ENCODE results near the gene INHBE. TPM values are rescaled to one million over a fixed set of nuclear protein-coding genes. Genes with fewer than 3 reads are reported as not detected.
"Not testable (repeated sequence)": the region's sequence is repeated elsewhere in the genome, so short reads cannot be mapped to it uniquely, and the experiment has no call there.

The INHBE gene
- polyA plus RNA-seq, 3 donors, result 0.53 to 0.77 (median 0.53) TPM

DNA sequence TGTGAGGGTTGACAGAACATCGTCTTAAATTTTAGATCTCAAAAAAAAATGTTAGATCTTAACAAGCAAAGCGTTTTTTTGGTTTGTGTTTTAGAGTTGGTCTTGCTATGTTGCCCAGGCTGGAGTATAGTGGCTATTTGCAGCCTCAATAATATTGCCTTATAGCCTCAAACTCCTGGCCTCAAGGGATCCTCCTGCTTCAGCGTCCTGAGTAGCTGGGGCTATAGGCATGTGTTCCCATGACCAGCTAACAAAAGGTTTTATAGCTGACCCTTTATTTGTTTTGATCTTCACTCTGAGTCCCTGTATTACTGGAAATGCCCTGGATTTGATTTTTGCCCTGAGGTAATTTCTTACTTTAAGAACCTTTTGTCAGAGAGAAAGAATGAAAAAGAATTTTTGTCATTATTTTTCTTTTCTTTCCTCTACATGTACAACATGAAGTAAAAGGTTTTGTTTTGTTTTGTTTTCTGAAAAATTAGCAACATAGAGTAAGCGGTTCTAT lies 15.3 kb upstream of the INHBE start:
- no peak for DNase-seq

DNA sequence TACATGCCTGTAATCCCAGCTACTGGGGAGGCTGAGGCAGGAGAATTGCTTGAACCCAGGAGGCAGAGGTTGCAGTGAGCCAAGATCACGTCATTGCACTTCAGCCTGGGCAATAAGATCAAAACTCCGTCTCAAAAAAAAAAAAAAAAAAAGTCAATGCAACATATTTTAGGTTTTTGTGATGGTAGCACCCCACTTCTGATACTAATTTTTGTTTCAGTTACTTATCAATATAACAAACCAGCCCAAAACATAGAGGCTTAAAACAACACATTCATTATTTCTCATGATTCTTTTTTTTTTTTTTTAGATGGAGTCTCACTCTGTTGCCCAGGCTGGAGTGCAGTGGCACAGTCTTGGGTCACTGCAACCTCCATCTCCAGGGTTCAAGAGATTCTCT lies 13.7 kb upstream of the INHBE start:
- DNase-seq, result not testable (repeated sequence)

DNA sequence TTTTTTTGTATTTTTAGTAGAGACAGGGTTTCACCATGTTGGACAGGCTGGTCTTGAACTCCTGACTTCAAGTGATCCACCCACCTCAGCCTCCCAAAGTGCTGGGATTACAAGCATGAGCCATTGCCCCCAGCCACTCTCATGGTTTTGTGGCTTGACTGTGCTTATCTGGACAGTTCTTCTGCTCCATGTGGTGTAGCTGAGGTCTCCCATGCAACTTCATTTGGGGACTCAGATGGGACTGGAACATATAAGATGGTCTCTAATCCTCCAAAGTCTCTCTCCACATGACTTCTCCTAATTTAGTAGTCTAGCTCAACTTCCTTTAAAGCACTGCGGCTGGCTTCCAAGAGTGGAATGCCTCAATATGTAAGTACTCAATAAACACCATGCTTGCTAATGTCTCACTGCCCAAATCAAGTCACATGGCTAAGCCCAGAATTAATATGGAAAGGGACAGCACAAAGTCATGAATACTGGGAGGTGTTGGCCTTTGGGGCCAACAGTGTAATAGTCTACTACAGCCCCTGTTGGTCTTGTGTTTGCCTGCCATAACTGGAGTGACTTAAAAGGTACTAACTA lies 13.2 kb upstream of the INHBE start:
- DNase-seq, result no peak

DNA sequence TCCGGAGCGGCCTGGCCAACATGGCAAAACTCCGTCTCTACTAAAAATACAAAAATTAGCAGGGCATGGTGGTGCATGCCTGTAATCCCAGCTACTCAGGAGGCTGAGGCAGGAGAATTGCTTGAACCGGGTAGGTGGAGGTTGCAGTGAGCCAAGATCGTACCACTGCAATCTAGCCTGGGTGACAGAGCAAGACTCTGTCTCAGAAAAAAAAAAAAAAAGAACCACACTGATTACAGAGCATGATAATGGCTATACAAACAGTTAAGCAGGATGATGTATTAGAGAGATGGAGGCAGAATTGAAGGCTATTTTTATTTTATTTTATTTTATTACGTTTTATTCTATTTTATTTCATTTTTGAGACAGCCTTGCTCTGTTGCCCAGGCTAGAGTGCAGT lies 10.8 kb upstream of the INHBE start:
- not testable (repeated sequence) for DNase-seq

DNA sequence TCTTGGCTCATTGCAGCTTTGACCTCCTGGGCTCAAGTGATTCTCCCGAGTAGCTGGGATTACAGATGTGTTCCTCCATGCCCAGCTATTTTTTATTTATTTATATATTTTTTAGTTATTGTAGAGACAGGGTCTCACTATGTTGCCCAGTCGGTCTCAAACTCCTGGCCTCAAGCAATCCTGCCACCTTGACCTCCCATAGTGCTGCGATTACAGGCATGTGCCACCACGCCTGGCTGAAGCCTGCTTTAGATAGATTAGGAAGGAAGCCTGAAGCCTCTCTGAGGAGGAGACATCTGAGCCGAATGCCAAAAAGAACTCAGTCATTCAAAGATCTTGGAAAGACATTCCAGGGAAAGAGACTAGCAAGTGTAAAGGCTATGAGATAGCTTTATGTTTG lies 10.4 kb upstream of the INHBE start:
- no peak for DNase-seq

DNA sequence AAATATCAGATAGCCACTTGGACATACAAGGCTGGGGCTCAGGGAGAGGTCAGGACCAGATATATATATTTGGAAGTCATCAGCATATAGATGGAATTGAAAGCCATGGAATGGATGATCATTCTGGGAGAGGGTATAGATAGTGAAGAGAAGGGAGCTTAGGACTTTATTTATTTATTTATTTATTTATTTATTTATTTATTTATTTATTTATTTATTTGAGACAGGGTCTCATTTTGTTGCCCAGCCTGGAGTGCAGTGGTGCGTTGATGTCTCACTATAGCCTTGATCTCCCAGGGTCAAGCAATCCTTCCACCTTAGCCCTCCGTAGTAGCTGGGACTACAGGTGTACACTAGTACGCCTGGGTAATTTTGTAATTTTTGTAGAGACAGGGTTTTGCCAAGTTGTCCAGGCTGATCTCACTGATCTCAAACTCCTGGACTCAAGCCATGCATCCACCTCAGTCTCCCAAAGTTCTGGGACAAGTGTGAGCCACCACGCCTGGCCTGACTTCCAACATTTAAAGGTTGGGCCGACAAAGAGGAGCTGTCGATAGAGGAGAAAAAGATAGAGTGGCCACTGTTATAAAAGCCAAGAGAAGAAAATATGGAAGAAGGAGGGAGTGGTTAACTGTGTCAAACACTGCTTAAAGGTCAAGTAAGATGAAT lies 8.7 kb upstream of the INHBE start:
- DNase-seq, result no peak

DNA sequence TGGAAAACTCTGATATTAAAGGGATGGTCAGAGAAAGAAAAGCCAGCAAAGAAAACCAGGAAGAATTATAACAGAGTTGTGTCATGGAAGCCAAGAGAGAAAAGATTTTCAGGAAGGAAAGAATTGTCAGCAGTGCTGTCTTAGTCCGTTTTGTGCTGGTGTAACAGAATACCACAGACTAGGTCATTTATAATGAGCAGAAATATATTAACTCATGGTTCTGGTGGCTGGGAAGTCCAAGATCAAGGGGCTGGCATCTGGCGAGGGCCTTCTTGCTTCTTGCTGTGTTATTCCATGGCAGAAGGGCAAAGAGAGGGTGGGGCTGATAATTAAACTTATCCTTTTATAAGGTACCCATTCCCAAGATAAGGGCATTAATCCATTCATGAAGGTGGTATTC lies 6.4 kb upstream of the INHBE start:
- no peak for DNase-seq

DNA sequence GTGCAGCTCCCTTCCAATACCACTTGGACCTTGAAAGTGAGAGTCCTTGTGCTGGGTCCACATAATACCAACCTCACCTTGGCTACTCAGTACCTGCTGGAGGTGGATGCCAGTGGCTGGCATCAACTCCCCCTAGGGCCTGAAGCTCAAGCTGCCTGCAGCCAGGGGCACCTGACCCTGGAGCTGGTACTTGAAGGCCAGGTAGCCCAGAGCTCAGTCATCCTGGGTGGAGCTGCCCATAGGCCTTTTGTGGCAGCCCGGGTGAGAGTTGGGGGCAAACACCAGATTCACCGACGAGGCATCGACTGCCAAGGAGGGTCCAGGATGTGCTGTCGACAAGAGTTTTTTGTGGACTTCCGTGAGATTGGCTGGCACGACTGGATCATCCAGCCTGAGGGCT lies 5.7 kb upstream of the INHBE start:
- DNase-seq, result no peak

DNA sequence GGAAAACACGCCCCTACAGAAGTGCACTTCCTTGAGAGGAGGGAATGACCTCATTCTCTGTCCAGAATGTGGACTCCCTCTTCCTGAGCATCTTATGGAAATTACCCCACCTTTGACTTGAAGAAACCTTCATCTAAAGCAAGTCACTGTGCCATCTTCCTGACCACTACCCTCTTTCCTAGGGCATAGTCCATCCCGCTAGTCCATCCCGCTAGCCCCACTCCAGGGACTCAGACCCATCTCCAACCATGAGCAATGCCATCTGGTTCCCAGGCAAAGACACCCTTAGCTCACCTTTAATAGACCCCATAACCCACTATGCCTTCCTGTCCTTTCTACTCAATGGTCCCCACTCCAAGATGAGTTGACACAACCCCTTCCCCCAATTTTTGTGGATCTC lies 5.0 kb upstream of the INHBE start:
- DNase-seq, result no peak

DNA sequence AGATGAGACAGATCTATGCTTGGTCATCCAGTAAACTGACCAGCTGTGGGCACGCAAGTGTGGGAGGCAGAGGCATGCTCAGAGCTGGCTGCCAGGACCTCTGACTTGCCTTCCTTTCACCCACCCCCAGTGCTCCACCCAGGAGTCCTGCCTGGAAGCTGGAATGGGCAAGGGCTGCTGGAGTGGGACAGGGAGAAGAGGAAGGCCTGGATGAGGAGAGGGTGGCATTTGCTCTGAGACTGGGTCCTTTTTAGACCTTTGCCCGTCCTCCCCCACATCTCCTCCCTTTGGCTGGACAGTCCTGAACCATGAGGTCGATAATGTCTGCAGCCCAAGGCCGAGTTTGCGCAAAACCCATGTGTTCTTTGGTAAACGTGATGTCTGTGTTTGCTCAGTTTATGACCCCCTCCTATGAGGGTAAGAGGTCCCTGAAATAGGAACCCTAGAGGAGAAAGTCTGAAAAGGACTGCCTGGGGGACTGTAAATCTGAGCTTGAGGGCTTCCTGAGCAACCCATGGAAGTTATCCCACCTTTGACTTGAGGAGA lies 3.8 kb upstream of the INHBE start:
- DNase-seq, result no peak

DNA sequence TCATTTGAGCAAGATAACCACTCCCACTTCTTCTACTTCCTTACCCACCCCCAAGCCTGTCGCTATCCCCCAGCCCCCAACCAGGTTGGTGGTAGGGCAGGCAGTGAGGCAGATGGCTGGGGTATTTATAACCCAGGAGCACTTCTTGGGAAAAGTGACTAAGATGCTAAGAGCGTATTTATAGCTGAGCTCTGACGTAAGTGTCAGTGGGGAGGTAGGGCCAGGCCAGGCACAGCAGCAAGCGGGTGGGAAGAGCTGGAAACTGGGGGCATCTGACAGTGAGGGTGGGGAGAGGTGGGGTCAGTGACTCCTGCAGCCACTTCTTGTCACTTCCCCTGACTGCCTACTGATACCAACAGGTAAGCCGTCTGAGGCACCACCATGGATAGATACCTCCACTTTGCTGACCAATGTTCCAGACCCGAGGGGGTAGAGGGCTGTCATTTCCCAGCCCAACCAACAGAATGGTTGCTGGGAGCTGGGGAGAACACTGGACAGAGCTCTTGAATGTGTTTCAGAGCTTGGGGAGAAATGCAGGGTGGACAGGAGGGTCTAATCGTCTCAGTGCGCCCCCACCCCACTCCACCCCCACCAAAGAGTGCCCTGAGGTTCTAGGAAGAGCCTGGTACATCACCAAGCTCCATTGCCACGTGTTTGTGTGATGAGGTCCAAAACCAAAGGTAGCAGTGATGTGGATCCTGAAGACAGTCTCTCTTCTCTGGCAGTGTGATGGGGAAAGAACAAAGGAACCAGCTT lies 2.7 kb upstream of the INHBE start:
- DNase-seq, result no peak

DNA sequence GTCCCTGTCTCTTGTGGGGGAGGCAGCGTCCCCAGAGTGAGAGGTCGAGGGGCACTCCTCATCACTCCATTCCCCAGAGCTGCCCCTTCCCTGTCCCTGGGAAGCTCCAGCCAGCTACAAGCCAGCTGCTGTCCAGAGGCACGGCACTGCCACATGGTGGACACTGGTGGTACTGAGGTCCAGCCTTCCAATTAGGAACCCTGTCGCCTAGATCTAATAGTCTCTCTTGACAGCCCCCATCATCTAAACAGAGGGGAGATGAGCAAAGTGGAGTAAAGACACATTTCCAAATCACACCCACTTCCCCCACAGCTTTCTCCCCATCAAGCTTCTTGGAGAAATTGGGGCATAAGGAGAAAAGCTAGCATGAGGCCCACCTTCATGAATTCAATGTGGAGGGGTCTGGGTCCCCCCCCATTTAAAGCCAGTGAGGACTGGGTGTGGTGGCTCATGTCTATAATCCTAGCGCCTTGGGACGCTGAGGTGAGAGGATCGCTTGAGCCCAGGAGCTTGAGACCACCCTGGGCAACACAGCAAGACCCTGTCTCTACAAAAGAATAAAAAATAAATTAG lies 2.1 kb upstream of the INHBE start:
- peak; percentile 67 for DNase-seq

DNA sequence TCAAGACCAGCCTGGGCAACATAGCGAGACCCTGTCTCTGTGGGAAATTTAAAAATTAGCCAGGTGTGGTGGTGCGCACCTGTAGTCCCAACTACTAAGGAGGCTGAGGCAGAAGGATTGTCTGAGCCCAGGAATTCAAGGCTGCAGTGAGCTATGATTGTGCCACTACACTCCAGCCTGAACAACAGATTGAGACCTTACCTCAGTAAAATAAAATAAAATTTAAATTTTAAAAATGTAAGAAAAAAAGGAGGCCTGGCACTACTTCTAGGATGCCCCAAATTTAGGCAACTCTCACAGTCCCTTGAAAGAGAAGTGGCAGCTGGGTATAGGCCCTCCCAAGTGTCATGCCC lies 918 bp upstream of the INHBE start:
- no peak for DNase-seq

DNA sequence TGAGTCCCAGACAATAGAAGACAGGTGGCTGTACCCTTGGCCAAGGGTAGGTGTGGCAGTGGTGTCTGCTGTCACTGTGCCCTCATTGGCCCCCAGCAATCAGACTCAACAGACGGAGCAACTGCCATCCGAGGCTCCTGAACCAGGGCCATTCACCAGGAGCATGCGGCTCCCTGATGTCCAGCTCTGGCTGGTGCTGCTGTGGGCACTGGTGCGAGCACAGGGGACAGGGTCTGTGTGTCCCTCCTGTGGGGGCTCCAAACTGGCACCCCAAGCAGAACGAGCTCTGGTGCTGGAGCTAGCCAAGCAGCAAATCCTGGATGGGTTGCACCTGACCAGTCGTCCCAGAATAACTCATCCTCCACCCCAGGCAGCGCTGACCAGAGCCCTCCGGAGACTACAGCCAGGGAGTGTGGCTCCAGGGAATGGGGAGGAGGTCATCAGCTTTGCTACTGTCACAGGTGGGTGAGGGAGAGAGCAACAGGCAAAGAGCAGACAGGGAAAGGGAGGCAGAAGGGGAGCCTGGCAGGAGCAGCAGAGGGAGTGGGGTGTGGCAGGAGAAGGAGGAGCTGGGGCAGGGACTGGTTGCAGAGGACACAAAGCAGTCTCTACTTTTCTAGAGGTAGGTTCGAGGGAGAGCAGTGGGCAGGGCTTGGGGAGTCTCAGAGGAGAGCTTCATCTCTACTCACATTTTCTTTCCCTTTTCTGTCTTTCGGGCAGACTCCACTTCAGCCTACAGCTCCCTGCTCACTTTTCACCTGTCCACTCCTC lies 452 bp downstream of the INHBE start:
- DNase-seq, result no peak

DNA sequence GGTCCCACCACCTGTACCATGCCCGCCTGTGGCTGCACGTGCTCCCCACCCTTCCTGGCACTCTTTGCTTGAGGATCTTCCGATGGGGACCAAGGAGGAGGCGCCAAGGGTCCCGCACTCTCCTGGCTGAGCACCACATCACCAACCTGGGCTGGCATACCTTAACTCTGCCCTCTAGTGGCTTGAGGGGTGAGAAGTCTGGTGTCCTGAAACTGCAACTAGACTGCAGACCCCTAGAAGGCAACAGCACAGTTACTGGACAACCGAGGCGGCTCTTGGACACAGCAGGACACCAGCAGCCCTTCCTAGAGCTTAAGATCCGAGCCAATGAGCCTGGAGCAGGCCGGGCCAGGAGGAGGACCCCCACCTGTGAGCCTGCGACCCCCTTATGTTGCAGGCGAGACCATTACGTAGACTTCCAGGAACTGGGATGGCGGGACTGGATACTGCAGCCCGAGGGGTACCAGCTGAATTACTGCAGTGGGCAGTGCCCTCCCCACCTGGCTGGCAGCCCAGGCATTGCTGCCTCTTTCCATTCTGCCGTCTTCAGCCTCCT lies 1.1 kb downstream of the INHBE start:
- no peak for DNase-seq

DNA sequence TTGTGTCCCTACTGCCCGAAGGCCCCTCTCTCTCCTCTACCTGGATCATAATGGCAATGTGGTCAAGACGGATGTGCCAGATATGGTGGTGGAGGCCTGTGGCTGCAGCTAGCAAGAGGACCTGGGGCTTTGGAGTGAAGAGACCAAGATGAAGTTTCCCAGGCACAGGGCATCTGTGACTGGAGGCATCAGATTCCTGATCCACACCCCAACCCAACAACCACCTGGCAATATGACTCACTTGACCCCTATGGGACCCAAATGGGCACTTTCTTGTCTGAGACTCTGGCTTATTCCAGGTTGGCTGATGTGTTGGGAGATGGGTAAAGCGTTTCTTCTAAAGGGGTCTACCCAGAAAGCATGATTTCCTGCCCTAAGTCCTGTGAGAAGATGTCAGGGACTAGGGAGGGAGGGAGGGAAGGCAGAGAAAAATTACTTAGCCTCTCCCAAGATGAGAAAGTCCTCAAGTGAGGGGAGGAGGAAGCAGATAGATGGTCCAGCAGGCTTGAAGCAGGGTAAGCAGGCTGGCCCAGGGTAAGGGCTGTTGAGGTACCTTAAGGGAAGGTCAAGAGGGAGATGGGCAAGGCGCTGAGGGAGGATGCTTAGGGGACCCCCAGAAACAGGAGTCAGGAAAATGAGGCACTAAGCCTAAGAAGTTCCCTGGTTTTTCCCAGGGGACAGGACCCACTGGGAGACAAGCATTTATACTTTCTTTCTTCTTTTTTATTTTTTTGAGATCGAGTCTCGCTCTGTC lies 1.8 kb downstream of the INHBE start:
- DNase-seq, result no peak

DNA sequence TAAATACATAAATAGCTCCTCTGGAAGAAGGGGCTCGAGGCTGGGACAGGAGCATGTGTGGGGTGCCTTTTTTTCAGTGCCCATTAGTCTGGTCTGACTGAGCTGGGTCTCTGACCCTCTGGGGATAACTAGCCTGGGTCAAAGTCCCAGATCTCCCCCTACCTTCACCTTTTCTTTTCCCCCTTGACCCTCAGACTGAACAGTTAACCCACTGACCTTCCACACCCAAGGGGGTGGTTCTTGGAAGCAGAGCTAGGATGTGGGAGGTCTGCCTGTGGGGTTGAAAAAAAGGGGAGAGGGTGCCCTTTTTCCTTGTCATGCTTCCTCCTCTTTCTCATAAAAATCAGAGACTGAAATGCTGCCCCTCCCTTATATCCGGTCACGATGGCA lies 3.6 kb downstream of the INHBE start:
- DNase-seq, result no peak

DNA sequence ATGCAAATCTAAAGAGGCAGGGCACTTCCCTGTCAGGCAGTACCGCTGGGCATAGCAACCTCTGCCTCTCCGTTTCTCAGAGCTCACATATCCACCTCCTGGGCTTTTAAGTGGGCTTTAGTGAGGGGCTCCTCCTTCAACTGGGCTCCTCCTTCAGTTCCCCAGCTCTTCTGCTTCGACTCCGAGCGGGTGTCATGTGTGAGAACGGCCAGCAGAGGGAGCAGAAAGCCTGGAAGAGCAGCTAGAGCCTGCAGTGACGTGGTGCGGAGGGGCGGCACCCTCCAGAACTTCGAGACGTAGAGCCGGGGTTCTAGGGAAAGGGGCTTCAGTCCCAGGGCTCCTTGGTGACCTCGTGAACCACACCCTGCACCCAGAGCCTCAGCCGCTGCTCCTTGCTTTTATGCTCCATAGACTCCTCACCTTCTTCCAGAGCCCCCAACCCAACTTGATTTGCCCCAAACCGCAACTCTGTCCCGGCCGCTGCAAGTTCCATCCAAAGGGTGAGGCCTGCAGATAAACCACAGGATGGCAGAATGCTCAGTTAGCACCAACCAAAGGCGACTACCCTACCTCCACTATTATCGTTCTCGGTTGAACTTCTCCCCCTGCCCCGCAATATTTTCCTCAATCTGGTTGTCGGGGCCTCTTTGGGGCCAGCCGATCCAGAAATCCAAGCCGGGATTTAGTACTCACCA lies 4.1 kb downstream of the INHBE start:
- DNase-seq, result peak; percentile 97

DNA sequence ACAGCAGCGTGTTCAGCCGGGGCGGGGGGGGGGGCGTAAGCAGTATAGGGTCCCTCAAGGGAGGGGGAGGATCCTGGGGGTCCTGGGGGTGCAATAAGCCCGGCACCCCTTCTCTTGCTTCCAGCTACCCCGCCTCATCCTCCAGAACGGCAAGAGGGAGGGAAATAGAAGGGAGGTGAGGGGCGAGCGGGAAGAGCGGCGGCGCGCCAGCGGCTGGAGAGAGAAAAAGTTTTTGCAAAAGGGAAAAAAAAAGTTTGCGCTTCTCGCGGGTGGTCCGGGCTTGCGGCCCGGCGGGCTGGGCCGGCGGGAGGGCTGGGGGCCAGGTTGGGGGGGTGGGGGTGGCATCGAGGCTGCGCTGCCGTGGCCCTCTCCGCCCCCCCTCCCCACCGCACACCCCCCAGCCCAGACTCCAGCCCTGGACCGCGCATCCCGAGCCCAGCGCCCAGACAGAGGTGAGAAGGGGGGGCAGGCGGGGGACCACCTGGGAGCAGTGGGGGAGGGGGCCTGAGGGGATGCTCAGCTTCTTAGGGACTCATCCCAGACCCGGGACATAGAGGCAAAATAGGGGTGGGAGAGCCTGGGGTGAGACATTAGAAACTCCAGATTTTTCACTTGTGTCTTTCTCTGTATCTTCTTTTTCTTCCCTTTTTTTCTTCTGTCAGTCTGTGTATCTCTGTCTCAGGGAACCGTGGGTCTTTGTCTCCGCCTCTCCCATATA lies 4.8 kb downstream of the INHBE start, which contains the start of gene GLI1:
Gene GLI1 (plus strand): TSS at position 36 of the 718 bp plus-strand sequence. CDS start 3,907 bp downstream, outside the sequence.
- no peak for DNase-seq
